K562 (cell line): Measurements from ENCODE around the gene SORCS2. TPM values are rescaled to one million over a fixed set of nuclear protein-coding genes. Genes with fewer than 3 reads are reported as not detected.

Source experiments
- ATAC-seq: fragments of 200-7000 bp; cut with Tn5 transposase; 3 replicates; pipeline ENCODE4 v1.9.1; 2020; ENCODE audit warnings: moderate library complexity
- BruUV-seq: library from RNA; stranded (reverse); fragments of 400-500 nt; replicated peaks from 2 replicates; lab custom pipeline; 2021; lab: Mats Ljungman, UMichigan
- CTCF ChIA-PET: fragments of 300-600 bp; formaldehyde crosslinking; extraction: SDS; loops from one replicate; lab custom pipeline; 2021; ENCODE audit warnings: low intra/inter-chr PET ratio; lab: Yijun Ruan, JAX
- POLR2A ChIA-PET: fragments of 300-600, 350-650 bp; sonication (Branson Sonifier 250); formaldehyde crosslinking; extraction: SDS; loops from one replicate; lab custom pipeline; 2021; ENCODE audit warnings: antibody characterized with exemption, inconsistent platforms; lab: Yijun Ruan, JAX
- DNase-seq, 4 experiments: peaks; one replicate each; pipeline versions ENCODE4 v3.0.0 to v3.0.0-alpha.2; 2011 to 2018; ENCODE audit warnings: low spot score in 3 of 4, mixed read lengths in 3 of 4; ENCODE audit errors: extremely low read depth in 1 of 4
- FAIRE-seq: peaks from 2 replicates; lab custom pipeline; 2011; peaks lifted over from hg19 to GRCh38; lab: Jason Lieb, UNC
- H2AFZ ChIP-seq: 2 replicates; pipeline ENCODE4 v1.6.0; 2011; ENCODE audit warnings: low read depth, low read length, control low read depth, inconsistent platforms
- H3K27ac ChIP-seq: fragments of 200-600 bp; 3 replicates; pipeline ENCODE4 v1.8.0; 2011; ENCODE audit warnings: low read depth, mild to moderate bottlenecking, control low read depth, inconsistent platforms, low read length, moderate library complexity, mixed read lengths; ENCODE audit errors: extremely low read depth
- H3K27me3 ChIP-seq, 2 experiments: fragments of 300-600 bp in 1 of 2; 2 replicates in 1 of 2; 3 replicates in 1 of 2; pipeline versions ENCODE4 v1.6.0 to v1.8.0; 2011; ENCODE audit warnings: inconsistent platforms in 2 of 2, low read length in 2 of 2, mild to moderate bottlenecking in 1 of 2, mixed read lengths in 1 of 2, moderate library complexity in 1 of 2; ENCODE audit not compliant: control insufficient read depth in 2 of 2, insufficient read depth in 2 of 2
- H3K36me3 ChIP-seq: fragments of 300-600 bp; 3 replicates; pipeline ENCODE4 v1.8.0; 2011; ENCODE audit warnings: mild to moderate bottlenecking, low read length, inconsistent platforms; ENCODE audit not compliant: control insufficient read depth, insufficient read depth
- H3K4me1 ChIP-seq, 2 experiments: fragments of 200-600 bp in 1 of 2; replicated peaks in 1 of 2; 2 replicates in 1 of 2; 3 replicates in 1 of 2; pipeline versions ENCODE4 v1.5.1 to v1.8.0; 2011; ENCODE audit warnings: inconsistent platforms in 2 of 2, low read length in 2 of 2, mild to moderate bottlenecking in 1 of 2, mixed read lengths in 1 of 2, moderate library complexity in 1 of 2; ENCODE audit not compliant: control insufficient read depth in 2 of 2, insufficient read depth in 2 of 2
- H3K4me2 ChIP-seq: 2 replicates; pipeline ENCODE4 v1.6.1; 2011; ENCODE audit warnings: low read length, control low read depth, inconsistent platforms, mixed read lengths; ENCODE audit not compliant: insufficient read depth
- H3K4me3 ChIP-seq: fragments of 200-600 bp; sonication (generic), shearing (Covaris generic); 2 replicates; pipeline ENCODE4 v1.5.1; 2016; ENCODE audit warnings: control low read depth, inconsistent platforms
- H3K79me2 ChIP-seq: fragments of 200-600 bp; 3 replicates; pipeline ENCODE4 v1.8.0; 2011; ENCODE audit warnings: low read length, inconsistent platforms; ENCODE audit not compliant: control insufficient read depth, insufficient read depth
- H3K9ac ChIP-seq, 2 experiments: 2 replicates each; pipeline versions ENCODE4 v1.6.0 to v1.6.1; 2011; ENCODE audit warnings: low read depth in 2 of 2, low read length in 2 of 2, control low read depth in 1 of 2, inconsistent platforms in 1 of 2, mild to moderate bottlenecking in 1 of 2, mixed read lengths in 1 of 2; ENCODE audit not compliant: insufficient read depth in 1 of 2
- H3K9me1 ChIP-seq: one replicate; pipeline ENCODE4 v1.6.0; 2011; ENCODE audit warnings: inconsistent platforms, mild to moderate bottlenecking, low read length, moderate library complexity; ENCODE audit not compliant: control insufficient read depth, insufficient read depth
- H3K9me3 ChIP-seq: replicated peaks from 2 replicates; pipeline ENCODE4 v1.5.1; 2011; ENCODE audit warnings: low read depth, low read length, inconsistent platforms; ENCODE audit not compliant: control insufficient read depth, insufficient read depth
- H4K20me1 ChIP-seq: replicated peaks from 2 replicates; pipeline ENCODE4 v1.6.1; 2011; ENCODE audit warnings: low read length, inconsistent platforms, mixed read lengths; ENCODE audit not compliant: control insufficient read depth, insufficient read depth
- CBX8 ChIP-seq: fragments of 200-600 bp; sonication (generic); IDR thresholded peaks from 2 replicates; pipeline ENCODE4 v1.6.1; 2012; ENCODE audit warnings: borderline replicate concordance, mixed run types, low read depth, mild to moderate bottlenecking, moderate library complexity, mixed read lengths, low read length, control low read depth, inconsistent platforms; ENCODE audit not compliant: poor library complexity, severe bottlenecking; ENCODE audit errors: extremely low read depth
- FOXK2 ChIP-seq, 2 experiments: fragments of 450-650 bp; IDR thresholded peaks in 1 of 2; conservative IDR thresholded peaks in 1 of 2; 2 replicates each; pipeline ENCODE4 v1.6.1; 2016; ENCODE audit warnings: low read depth in 2 of 2, mild to moderate bottlenecking in 1 of 2
- GABPA ChIP-seq: fragments of 200-800 bp; sonication (Bioruptor generic); conservative IDR thresholded peaks from 2 replicates; pipeline ENCODE4 v1.6.1; 2016; ENCODE audit warnings: low read depth, missing genetic modification characterization, missing compliant biosample characterization
- TCF7L2 ChIP-seq: fragments of 150-350 bp; IDR thresholded peaks from 2 replicates; pipeline ENCODE4 v1.6.1; 2016; ENCODE audit warnings: low read depth, mild to moderate bottlenecking, low read length, moderate library complexity
- WGBS: fragments of 100-300 bp; shearing (Covaris generic); methylation state at CpG from one replicate; pipeline ENCODE4 v1.1.6; 2016; ENCODE audit warnings: low coverage, mixed read lengths; ENCODE audit not compliant: insufficient coverage; ENCODE audit errors: missing lambda C conversion rate; 5-methylcytosine and 5-hydroxymethylcytosine counted together
- in situ Hi-C: fragments of 300-500 bp; cut with MboI; formaldehyde crosslinking; loops from 4 replicates; pipeline ENCODE4 v1.15.0; 2018; ENCODE audit warnings: inconsistent platforms, mixed read lengths
- intact Hi-C: fragments of 100-400 bp; cut with micrococcal nuclease; formaldehyde crosslinking; loops from 2 replicates; pipeline ENCODE4 v1.14.2; 2022
- polyA plus RNA-seq, 8 experiments: library from polyadenylated mRNA; depleted of rRNA in 4 of 8; stranded (reverse) in 5 of 8; unstranded in 3 of 8; fragments of >200 nt; fragmentation: Nextera tagmentation in 2 of 8; fragmentation: Illumina TruSeq in 1 of 8; extraction: Ambion mirVana in 2 of 8; extraction: Trizol in 1 of 8; gene quantifications; 2 replicates each; pipeline versions ENCODE4 v1.2.1 to v1.2.3, GENCODE V29; 2011 to 2014; ENCODE audit warnings: inconsistent platforms in 1 of 8, missing spikeins in 1 of 8
- total RNA-seq, 7 experiments: library from RNA; depleted of rRNA in 6 of 7; stranded (reverse); fragments of >200 nt in 6 of 7; fragmentation: Illumina TruSeq in 2 of 7; extraction: Trizol in 2 of 7; gene quantifications; 2 replicates each; pipeline versions ENCODE4 v1.2.1 to v1.2.3, GENCODE V29; 2011 to 2021; ENCODE audit warnings: low replicate concordance in 1 of 7
- TF ChIP-seq, protein P1 (sequence below), 2 experiments: IDR thresholded peaks in 1 of 2; conservative IDR thresholded peaks in 1 of 2; 2 replicates each; pipeline ENCODE4 v1.6.1; 2016; ENCODE audit warnings: low read depth in 2 of 2, mild to moderate bottlenecking in 1 of 2, missing compliant biosample characterization in 1 of 2, missing genetic modification characterization in 1 of 2, moderate library complexity in 1 of 2

The SORCS2 gene
- total and polyA plus RNA-seq, 9 of the 15 experiments (the other 6 are each of a cell fraction or from before 2014, with no cell fraction given): not detected

DNA sequence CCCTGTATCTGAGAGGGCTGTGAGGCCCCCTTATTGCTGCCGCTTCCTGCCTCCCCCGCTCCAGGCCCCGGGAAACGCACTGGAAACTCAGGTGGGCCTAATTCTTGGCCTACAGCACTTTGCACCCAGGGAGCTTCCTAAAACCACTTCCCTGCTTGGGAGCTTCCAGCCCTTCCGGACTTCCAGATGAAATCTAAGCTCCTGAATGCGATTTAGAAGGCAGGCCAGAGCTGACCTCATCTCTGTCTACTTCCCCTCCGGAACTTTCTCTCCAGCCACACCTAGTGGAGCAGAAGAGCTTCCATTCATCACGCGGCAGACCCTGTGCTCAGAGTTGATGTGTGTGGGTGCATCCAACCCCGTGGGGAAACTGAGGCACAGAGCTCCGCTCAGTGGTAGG is 84.2 kb downstream of the SORCS2 start:
- in situ Hi-C loops: no loop called here
- peaks cover 2 to 76% of the 10 kb centered on the region in 2 experiments; a peak in 4 of 5 replicates for H3K27me3 ChIP-seq
- no peak overlapping the region for H3K9ac ChIP-seq
- H3K9me3 ChIP-seq: no peaks in the 10 kb centered on the region
- H3K4me2 ChIP-seq: no peak overlapping the region
- CTCF ChIA-PET: no interaction called here
- intact Hi-C loops: no loop called here
- no peak overlapping the region for H2AFZ ChIP-seq
- no peak overlapping the region for H3K27ac ChIP-seq
- 0% methylated on average over 11 of the region's 11 CpGs for WGBS
- TF ChIP-seq FOXK2 (conservative IDR thresholded peaks at IDR 0.05 in 1 of 2, IDR thresholded peaks at IDR 0.05 in 1 of 2; ENCODE audit: low read depth in 2 of 2) (no peak), TCF7L2 (no peak), CBX8 (no peak), GABPA (tag) (no peak)
- TF ChIP-seq, protein P1, sequence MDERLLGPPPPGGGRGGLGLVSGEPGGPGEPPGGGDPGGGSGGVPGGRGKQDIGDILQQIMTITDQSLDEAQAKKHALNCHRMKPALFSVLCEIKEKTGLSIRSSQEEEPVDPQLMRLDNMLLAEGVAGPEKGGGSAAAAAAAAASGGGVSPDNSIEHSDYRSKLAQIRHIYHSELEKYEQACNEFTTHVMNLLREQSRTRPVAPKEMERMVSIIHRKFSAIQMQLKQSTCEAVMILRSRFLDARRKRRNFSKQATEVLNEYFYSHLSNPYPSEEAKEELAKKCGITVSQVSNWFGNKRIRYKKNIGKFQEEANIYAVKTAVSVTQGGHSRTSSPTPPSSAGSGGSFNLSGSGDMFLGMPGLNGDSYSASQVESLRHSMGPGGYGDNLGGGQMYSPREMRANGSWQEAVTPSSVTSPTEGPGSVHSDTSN (CRISPR knock-in tag; IDR thresholded peaks at IDR 0.05; ENCODE audit: low read depth): no peak
- TF ChIP-seq, protein P1 (tag; conservative IDR thresholded peaks at IDR 0.05; ENCODE audit: low read depth): no peak
- TF ChIP-seq, all 486 proteins: peak for 0
- Histone ChIP-seq H3K36me3 (no peaks in the 10 kb centered on the region), H3K4me3 (no peak overlapping the region), H3K4me1 (no peaks in the 10 kb centered on the region), H4K20me1 (peaks cover 15% of the 10 kb centered on the region), H3K9me1 (no peaks in the 10 kb centered on the region), H3K79me2 (no peaks in the 10 kb centered on the region)
- ATAC-seq (no peak), FAIRE-seq (no peak), DNase-seq (no peak)
- BruUV-seq: no TSS peak
- POLR2A ChIA-PET: interaction anchor here (0.8 to 1.4 kb wide), 2 partner anchors 12 to 59 kb away, joined by 3 read pairs; no protein-coding TSS in a partner anchor
